Muscle layer of duodenum (tissue), 2 donors: Measurements from ENCODE around the gene AMACR.
A peak's percentile ranks its signal among the peaks of the same experiment; 100 is the strongest.
"Not testable (repeated sequence)": the region's sequence is repeated elsewhere in the genome, so short reads cannot be mapped to it uniquely, and the experiment has no call there.

Source experiments
- H3K27ac ChIP-seq: one replicate; pipeline ENCODE4 v1.7.0; 2013; ENCODE audit warnings: mild to moderate bottlenecking, low read length
- H3K27me3 ChIP-seq: one replicate; pipeline ENCODE4 v1.7.0; 2013; ENCODE audit warnings: low read depth, mild to moderate bottlenecking, control low read depth, low read length
- H3K36me3 ChIP-seq, 2 donors: one replicate each; pipeline ENCODE4 v1.7.0; 2013; ENCODE audit warnings: low read length in 2 of 2, control low read depth in 1 of 2, mild to moderate bottlenecking in 1 of 2; ENCODE audit not compliant: insufficient read depth in 2 of 2, control insufficient read depth in 1 of 2
- H3K4me1 ChIP-seq, 2 donors: one replicate each; pipeline ENCODE4 v1.7.0; 2013; ENCODE audit warnings: low read length in 2 of 2, mild to moderate bottlenecking in 2 of 2, control low read depth in 1 of 2, moderate library complexity in 1 of 2; ENCODE audit not compliant: insufficient read depth in 2 of 2, control insufficient read depth in 1 of 2
- H3K4me3 ChIP-seq, 2 donors: one replicate each; pipeline ENCODE4 v1.7.0; 2013; ENCODE audit warnings: low read length in 2 of 2, low read depth in 1 of 2, mild to moderate bottlenecking in 1 of 2
- H3K9me3 ChIP-seq, 2 donors: one replicate each; pipeline ENCODE4 v1.7.0; 2013; ENCODE audit warnings: low read length in 2 of 2, control low read depth in 1 of 2, mild to moderate bottlenecking in 1 of 2; ENCODE audit not compliant: control insufficient read depth in 1 of 2
- donor health status: healthy.

The AMACR gene

GRCh38 chr5:33958176-33958575 lies 49.7 kb downstream of the AMACR start:
- Histone ChIP-seq H3K36me3 (no peaks in the 10 kb centered on the region), H3K9me3 (peaks cover 0 to 5% of the 10 kb centered on the region in 2 donors), H3K4me1 (no peaks in the 10 kb centered on the region), H3K4me3 (no peak overlapping the region), H3K27ac (no peak overlapping the region), H3K27me3 (no peaks in the 10 kb centered on the region)

GRCh38 chr5:33957577-33958150 lies 50.2 kb downstream of the AMACR start:
- Histone ChIP-seq H3K27ac (no peak overlapping the region), H3K36me3 (no peaks in the 10 kb centered on the region), H3K9me3 (peaks cover 0 to 5% of the 10 kb centered on the region in 2 donors), H3K4me1 (no peaks in the 10 kb centered on the region), H3K27me3 (no peaks in the 10 kb centered on the region), H3K4me3 (no peak overlapping the region)

GRCh38 chr5:33952175-33952574 lies 55.7 kb downstream of the AMACR start:
- H3K36me3 ChIP-seq, H3K27me3 ChIP-seq, H3K4me1 ChIP-seq, H3K27ac ChIP-seq, H3K9me3 ChIP-seq, H3K4me3 ChIP-seq: not testable (repeated sequence)

GRCh38 chr5:33944543-33945132 lies 63.2 kb downstream of the AMACR start:
- H3K36me3 ChIP-seq, result no peaks in the 10 kb centered on the region
- no peak overlapping the region for H3K4me3 ChIP-seq
- H3K27ac ChIP-seq, result no peak overlapping the region
- peaks cover 8% of the 10 kb centered on the region for H3K27me3 ChIP-seq
- no peaks in the 10 kb centered on the region for H3K4me1 ChIP-seq
- H3K9me3 ChIP-seq, result no peaks in the 10 kb centered on the region

GRCh38 chr5:33941090-33941489 lies 66.8 kb downstream of the AMACR start:
- H3K4me3 ChIP-seq, result no peak overlapping the region
- H3K9me3 ChIP-seq, result no peaks in the 10 kb centered on the region
- peaks cover 35% of the 10 kb centered on the region for H3K27me3 ChIP-seq
- peaks cover 0 to 11% of the 10 kb centered on the region in 2 donors for H3K4me1 ChIP-seq
- H3K36me3 ChIP-seq, result no peaks in the 10 kb centered on the region
- H3K27ac ChIP-seq, result no peak overlapping the region

- Histone ChIP-seq H3K4me3 (no peak overlapping the region), H3K27ac (no peak overlapping the region), H3K36me3 (no peaks in the 10 kb centered on the region), H3K4me1 (peaks cover 0 to 18% of the 10 kb centered on the region in 2 donors), H3K9me3 (no peaks in the 10 kb centered on the region), H3K27me3 (peaks cover 35% of the 10 kb centered on the region)
Observed at GRCh38 chr5:33939556-33940262, 68.1 kb downstream of the AMACR start.

- peaks cover 35% of the 10 kb centered on the region for H3K27me3 ChIP-seq
- no peak overlapping the region for H3K4me3 ChIP-seq
- H3K27ac ChIP-seq, result no peak overlapping the region
- peaks cover 0 to 18% of the 10 kb centered on the region in 2 donors for H3K4me1 ChIP-seq
- no peaks in the 10 kb centered on the region for H3K9me3 ChIP-seq
- no peaks in the 10 kb centered on the region for H3K36me3 ChIP-seq
Observed at GRCh38 chr5:33938881-33939280, 69.0 kb downstream of the AMACR start.

- Histone ChIP-seq H3K9me3 (no peaks in the 10 kb centered on the region), H3K27me3 (peaks cover 35% of the 10 kb centered on the region), H3K4me1 (peaks cover 0 to 18% of the 10 kb centered on the region in 2 donors), H3K4me3 (no peak overlapping the region), H3K27ac (no peak overlapping the region), H3K36me3 (no peaks in the 10 kb centered on the region)
Observed at GRCh38 chr5:33938507-33938796, 69.4 kb downstream of the AMACR start.

GRCh38 chr5:33937707-33938506 lies 69.9 kb downstream of the AMACR start:
- Histone ChIP-seq H3K27me3 (peaks cover 35% of the 10 kb centered on the region), H3K36me3 (no peaks in the 10 kb centered on the region), H3K9me3 (no peaks in the 10 kb centered on the region), H3K27ac (no peak overlapping the region), H3K4me1 (peaks cover 0 to 18% of the 10 kb centered on the region in 2 donors), H3K4me3 (no peak overlapping the region)

GRCh38 chr5:33937017-33937706 lies 70.7 kb downstream of the AMACR start:
- Histone ChIP-seq H3K4me1 (peaks cover 0 to 18% of the 10 kb centered on the region in 2 donors), H3K27ac (no peak overlapping the region), H3K4me3 (peak overlapping the region; percentile 41 to 65), H3K36me3 (no peaks in the 10 kb centered on the region), H3K27me3 (peaks cover 34% of the 10 kb centered on the region), H3K9me3 (no peaks in the 10 kb centered on the region)
